Upper lobe of left lung (tissue), 4 donors: Measurements from ENCODE around the gene RNF208.

ENCODE experiments used
- EP300 ChIP-seq, 4 donors: sonication (generic); formaldehyde crosslinking; IDR thresholded peaks; one replicate each; pipeline ENCODE4 v1.5.1; 2017; ENCODE audit warnings: antibody characterized with exemption in 4 of 4, control low read depth in 2 of 4
- POLR2A ChIP-seq, 4 donors: fragments of 450-650 bp; IDR thresholded peaks; one replicate each; pipeline ENCODE4 v1.5.1; 2016 to 2017; ENCODE audit warnings: antibody characterized with exemption in 4 of 4, mild to moderate bottlenecking in 2 of 4

DNA sequence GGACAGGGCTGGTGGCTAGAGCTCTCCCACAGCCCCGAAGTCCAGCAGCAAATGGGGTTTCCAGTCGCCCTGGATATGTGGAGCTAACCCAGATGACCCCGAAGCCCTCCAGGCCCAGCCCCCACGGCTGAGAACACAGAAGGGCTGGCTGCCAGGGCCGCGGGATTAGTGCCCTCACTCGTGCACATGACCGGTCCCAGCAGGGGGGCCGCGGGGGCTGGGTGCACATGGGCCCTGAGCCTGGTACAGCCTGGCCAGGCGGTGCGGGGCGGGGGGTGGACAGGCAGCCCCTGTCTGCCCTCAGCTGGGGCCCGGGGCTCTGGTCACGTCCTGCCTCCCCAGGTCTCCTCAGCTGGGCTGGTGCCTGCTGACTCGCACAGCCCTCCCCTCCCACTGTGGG is 27.7 kb downstream of the RNF208 start:
- no peak for TF ChIP-seq EP300 (IDR thresholded peaks at IDR 0.05)
- TF ChIP-seq POLR2A (IDR thresholded peaks at IDR 0.05): no peak
